ENCODE data around the gene RTTN. TPM values are rescaled to one million over a fixed set of nuclear protein-coding genes. Genes with fewer than 3 reads are reported as not detected.
"Not testable (repeated sequence)": the region's sequence is repeated elsewhere in the genome, so short reads cannot be mapped to it uniquely, and the experiment has no call there.

RTTN gene
- polyA plus RNA-seq, 10 donors, result 8.6 to 15.7 (median 11.3) TPM

DNA sequence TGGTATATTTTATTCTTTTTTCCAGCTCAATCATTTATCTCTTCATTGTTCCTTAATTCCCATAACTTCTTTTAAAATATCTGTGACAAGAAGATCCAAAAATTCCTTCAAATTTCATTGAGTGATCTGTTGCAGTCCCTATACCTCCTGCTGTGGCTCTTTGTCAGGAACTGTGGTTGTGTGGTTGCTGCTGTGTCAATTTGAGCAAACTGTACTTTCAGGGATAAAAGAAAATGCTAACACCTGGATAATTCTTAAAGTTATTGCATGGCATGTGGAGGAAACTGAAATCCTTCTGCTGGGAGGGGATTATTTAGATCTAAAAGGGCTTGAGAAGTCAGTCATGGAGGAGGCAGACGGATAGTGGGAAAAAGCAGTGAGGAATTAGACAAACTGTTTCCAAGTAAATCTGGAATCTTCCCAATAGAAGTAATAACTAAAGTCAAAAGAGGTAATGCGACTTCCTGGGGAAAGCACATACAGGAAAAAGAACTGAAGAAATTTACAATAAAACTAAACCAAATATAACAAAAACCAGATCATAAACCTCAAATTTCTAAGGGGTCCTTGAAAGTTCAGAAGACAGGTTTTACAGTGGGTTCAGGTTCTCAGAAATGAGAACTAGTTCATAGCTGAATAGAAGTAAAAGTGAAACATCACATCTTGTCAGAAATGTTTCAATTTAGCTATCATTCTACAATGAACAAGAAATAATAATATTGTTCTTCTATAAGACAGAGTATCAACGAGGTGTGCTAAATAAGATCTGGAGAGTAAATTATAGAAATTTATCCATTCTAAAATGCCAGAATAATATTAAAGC, 224.3 kb downstream of the RTTN start:
- DNase-seq, result no peak

DNA sequence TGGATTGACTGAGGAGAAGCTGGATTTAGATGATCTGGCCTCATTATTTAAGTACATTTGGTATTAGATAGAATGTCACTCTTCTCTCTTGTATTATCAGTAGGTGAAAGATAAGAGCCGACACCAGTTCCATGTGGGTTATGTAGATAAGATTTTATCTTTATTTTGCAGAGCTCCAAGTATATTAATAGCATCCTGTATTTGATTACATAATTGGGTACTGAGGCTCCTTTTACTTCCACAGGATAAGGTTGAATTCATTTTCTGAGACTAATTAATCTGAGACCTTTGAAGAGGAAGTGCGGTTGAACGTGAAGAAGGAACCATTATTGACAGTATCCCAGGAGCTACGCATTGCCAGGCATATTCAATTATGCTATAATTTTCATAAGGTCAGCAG, 225.0 kb downstream of the RTTN start:
- DNase-seq, result no peak

DNA sequence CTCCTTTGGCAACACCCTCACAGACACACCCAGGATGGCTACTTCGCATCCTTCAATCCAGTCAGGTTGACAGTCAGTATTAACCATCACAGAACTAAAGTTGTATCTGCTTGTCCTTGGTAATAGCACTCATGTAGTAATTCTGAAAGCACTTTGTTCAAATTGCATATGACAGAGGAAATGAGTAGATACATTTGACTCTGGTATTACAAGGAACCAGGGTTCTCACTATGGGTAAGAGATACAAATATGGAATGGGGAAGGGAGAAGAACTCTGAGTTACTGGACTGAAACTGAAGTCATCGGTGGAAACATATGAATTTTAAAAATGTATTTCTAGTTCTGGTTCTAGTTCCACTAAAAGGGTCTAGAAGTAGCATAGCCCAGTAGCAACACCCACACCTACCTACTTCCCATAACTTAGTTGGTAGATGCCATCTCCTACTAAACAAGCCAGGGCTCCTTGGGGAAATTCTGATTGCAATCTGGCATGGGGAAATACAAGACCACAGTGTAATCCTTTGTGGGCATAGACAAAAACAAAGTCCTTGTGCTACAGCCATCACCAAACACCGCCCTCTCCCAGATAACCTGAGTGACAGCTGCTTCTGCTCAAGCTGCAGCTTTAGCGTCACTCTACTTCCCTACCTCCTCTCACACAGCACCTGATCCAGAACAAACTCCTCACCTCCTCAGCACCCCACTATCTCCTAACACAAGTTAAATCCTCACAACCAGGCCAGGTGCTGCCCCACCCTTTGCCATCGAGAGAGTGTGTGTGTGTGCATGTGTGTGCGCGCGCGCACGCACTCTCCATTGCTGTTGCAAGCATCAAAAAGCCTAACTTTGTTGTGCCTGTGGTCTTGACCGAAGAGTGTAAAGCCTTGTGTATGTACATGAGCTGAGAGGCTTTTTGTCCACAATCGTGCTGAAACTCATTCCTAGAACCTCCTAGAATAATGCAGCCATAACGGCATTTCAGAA, 226.5 kb downstream of the RTTN start:
- no peak for DNase-seq

DNA sequence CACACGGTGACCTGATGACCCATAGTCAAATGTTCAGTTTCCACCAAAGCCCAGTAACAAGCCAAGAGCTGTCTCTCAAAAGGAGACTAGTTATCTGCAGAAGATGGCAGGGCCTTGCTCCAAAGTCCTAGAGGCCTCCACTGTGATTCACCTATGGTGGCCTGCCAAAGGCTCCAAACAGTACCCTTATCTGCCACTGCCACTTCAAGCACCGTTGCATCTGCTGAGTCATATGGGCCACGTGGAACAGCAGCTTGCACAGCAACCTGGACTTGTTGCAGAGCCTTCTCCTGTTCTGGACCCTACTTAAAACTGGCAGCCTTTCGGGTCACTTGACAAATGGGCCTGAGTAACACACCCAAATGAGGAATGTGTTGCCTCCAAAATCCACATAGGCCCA, 230.2 kb downstream of the RTTN start:
- DNase-seq, result not testable (repeated sequence)

DNA sequence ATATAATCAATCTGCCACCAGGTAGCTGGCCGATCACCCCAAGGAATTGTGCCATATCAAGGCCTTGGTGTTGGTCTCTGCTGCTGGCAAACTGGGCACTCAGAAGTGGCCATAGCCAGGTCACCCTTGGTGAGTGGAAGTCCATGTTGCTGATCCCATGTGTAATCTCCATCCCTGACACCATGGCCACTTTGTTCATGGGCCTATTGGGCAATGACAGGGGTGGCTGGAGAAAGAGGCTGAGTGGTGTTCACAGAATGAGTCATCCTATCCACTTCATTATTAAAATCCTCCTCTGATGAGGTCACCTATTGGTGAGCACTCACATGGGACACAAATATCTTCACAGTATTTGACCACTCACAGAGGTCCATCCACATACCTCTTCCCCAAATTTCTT, 231.1 kb downstream of the RTTN start:
- no peak for DNase-seq

DNA sequence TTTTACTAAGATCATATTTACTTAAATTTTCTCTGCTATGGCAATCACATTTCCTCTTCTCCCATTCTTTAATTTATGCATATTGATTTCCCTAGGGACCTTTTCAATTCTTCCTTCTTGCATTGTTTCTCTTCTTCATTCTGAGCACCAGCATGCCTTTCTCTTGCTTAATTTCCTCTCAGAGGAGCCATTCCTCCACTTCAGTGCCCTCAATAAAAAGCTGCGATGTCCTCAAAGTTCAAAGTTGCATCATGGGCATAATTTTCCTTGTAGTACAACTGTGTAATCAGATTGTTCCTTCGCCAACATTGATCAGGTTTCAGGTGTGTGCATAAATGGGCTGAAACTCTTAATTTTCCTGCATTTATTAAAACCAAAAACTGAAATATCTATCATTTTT, 236.0 kb downstream of the RTTN start:
- no peak for DNase-seq

DNA sequence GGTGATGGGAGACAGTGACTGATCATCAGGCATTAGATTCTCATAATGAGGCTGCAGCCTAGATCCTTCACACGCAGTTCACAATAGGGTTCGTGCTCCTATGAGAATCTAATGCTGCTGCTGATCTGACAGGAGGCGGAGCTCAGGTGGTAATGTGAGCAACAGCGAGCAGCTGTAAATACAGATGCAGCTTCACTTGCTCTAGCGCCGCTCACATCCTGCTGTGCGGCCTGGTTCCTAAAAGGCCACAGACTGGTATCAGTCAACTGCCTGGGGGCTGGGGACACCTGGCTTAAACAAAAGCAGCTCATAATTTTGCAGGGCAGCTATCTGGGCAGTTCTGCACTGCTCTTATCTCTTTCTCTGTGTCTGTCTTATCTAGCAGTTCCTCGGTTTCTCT, 237.4 kb downstream of the RTTN start:
- no peak for DNase-seq

DNA sequence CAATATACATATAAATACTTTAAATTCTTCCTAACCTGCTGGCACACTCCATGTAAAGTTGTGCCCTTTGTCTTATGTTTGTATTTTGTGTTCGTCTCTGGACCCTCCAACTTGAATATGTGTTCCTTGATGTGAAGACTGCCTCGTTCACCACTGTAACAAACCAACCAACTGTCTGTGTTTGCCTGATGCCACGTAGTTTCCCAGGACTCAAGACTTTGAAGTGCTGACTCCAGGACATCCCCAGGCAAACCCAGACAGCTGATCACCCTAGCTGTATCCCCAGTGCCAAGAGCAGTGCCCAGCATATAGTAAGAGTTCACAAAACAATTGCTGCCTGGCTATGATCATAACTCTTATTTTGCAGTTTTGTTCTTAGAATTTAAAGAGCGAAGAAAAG, 242.3 kb downstream of the RTTN start:
- no peak for DNase-seq

DNA sequence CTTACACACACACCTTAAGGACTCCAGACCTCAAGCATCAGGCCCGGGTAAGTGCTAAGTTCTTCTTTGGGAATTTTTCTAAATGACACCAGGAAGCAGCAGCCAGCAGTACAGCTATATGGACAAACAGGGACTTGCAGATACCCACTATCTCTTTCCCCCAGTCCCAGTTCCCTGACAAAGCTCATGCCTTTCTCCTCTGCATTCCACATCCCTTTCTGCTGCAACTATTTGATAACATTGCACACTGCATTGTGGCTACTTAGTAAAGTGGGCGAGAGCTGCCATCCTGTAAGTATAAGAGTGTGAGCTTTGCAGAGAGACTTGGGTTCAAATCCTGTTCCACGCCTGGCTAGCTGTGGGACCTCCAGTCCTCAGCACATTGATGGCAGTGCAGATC, 243.8 kb downstream of the RTTN start:
- DNase-seq, result no peak

DNA sequence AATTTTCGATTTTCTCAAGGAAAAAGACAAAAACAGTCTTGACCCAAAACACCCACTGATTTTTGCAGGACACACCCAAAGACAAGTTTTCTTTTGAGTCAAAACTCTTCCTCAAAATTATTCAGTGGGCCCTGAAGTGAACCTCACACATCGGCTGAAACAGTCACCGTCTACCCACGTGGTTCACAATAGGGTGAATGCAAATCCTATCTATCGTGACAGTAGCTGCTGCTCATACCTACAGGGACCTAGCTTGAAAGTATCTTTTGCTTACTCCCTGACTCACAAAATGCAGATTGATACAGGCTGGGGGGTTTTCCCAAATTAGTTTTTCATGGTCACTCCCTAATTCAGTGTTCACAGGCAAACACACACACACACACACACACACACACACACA, 247.1 kb downstream of the RTTN start:
- no peak for DNase-seq

DNA sequence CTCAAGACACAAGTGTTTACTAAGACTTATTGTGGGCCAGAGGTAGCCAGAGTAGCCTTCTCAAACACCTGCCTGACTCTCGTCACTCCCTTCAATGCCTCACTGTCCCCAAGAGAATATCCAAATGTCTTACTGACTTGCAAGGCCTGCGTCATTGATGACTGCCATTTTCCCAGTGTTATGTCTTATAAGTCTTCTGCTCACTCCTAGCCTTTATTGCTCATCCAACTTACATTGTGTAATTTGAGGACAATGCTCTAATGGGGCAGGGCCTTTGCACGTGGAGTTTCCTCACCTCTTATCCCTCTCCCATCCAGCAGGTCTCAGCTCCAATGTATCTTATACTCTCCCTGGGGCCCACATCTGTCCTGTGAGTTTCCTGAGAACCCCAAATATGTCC, 247.7 kb downstream of the RTTN start:
- no peak for DNase-seq

DNA sequence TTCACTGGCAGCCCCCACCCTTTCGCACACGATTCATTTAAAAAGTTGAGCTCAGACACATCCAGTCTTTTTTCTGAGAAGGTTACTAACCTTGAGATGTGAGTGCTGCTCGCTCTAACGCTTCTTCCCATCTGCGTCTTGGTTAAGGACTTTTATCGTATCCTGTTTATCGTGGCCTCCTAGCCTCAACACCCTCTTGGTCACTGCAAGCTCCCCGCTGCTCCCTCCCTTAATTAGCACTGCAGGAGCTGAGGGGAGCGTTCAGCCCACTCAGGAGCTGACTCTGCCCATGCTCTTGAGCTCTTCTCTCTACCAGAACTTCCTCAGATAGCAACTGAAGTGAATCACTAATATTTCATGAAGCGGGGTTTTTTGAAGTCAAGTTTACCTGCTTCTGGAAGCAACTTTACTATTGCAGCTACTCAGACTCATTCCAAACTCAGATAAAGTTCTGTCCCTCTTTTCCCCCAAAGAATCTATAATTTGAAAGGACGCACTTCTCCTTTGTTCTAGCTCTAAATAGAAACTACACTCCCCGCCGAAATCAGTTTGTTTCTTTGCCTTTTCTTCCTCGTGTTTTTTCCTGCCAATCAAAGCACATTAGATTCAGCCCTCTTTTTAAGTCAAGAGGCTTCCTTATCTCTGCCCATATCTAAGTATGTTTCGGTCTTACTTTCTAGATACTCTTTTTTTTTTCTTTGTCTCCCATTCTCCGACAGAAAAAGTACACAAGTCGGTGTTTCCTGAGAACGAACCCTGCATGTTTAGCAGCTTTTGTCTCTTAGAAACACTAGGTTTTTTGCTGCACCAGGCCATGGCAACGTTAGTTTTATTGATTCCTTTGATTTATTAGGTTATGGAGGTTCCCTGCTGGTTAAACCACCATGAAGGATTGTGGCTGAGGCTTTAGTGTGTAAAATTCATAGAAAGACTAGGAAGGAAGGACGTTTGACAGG, 248.5 kb downstream of the RTTN start:
- DNase-seq, result no peak

DNA sequence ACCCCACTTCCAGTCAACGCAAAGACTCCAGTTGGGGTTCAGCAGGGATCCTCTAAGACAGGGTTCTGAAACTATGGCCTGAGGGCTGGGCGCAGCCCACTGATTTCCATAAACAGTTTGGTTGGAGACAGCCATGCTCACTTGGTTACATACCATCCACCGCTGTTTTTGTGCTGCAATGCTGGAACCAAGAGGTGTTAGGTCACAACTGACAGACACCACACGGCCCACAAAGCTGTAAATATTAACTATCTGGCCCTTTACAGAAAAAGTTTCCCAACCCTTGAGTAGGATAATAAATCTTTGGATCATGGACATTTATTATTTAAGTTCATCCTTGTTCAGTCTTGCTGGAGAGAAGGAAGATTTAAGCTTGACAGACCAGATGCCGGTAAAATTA, 249.4 kb downstream of the RTTN start:
- DNase-seq, result no peak

DNA sequence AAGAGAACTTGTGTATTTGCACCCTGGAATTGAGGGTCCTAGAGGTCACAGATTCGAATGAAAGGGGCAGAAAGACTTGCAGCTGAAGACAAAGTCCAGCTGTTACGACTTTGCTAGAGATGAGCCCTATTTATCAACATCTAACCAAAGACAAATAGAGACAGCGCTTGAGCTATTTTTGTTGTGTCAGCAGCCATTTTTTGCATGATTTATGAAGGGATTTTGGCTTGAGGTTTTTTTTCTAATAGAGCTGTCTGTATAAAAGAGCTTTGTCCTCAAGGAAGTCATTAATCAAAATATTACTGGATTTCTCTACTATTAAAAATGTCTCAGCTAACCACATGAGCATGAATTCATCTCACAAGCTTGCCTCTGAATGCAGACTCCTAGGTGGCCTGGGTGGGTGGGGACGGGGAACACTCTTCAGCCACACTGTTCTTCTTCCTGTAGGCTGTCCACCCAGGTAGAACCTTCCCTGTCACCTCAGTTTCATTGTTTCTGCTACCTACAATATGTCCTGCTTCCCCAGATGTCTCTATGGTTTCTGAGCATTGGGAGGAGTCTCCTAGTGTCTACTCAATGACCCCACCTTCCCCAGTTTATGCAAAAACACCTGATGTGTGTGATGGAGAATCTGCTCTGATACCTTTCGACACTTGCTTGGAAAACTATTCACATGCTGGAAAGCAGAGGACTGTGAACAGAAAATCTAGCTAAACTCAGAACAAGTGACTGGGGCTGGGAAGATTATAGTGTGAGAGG, 250.6 kb downstream of the RTTN start:
- no peak for DNase-seq

DNA sequence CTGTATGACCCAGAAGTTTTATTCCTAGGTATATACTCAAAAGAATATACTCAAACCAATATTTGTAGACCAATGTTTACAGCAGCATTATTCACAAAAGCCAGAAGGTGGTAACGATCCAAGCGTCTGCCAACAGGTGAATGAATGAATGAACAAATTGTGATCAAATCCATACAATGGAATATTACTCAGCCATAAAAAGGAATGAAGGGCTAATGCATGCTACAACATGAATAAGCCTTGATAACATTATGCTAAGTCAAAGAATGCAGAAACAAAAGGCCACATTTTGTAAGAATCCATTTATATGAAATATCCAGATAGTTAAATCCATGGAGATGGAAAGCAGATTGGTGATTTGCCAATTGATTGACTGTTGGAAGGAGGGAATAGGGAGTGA, 252.3 kb downstream of the RTTN start:
- no peak for DNase-seq

Other genes starting within 250 kb of the RTTN start
- 10 to 100 TPM; 13.1 to 17.5 (median 16.5) TPM for gene SOCS6, start 83.4 kb upstream of the RTTN start, polyA plus RNA-seq (ENCODE audit: insufficient read length in 10 of 10)

Measured in muscle of back (tissue), 11 donors.